Thyroid gland (tissue), 4 donors: ENCODE results near the gene ARHGAP45.
"Not testable (repeated sequence)": the region's sequence is repeated elsewhere in the genome, so short reads cannot be mapped to it uniquely, and the experiment has no call there.

Experiments
- POLR2A ChIP-seq, 2 donors: fragments of 450-650 bp; IDR thresholded peaks; one replicate each; pipeline ENCODE4 v1.6.1; 2017; ENCODE audit warnings: antibody characterized with exemption in 2 of 2, mild to moderate bottlenecking in 2 of 2, moderate library complexity in 1 of 2
- TF ChIP-seq, protein P1 (sequence below), 6 experiments: fragments of 200-600 bp in 3 of 6; fragments of 450-650 bp in 3 of 6; sonication (generic) in 3 of 6; IDR thresholded peaks; one replicate each; pipeline ENCODE4 v1.5.1; 2016 to 2019; ENCODE audit warnings: antibody characterized with exemption in 6 of 6, mild to moderate bottlenecking in 2 of 6, inconsistent platforms in 1 of 6, moderate library complexity in 1 of 6

DNA sequence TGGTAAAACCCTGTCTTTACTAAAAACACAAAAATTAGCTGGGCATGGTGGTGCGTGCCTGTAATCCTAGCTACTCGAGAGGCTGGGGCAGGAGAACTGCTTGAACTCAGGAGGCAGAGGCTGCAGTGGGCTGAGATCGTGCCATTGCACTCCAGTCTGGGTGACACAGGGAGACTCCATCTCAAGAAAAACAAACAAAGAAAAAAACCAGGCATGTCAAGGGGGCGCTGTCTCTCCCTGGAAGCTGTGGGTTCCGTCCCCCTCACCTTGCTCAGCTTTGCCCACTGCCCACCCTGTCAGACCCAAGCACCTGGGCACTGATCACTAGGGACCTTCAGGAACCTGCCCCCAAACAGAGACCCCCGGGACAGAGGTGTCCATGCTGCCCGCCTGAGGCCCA is 62.1 kb downstream of the ARHGAP45 start:
- TF ChIP-seq, protein P1, sequence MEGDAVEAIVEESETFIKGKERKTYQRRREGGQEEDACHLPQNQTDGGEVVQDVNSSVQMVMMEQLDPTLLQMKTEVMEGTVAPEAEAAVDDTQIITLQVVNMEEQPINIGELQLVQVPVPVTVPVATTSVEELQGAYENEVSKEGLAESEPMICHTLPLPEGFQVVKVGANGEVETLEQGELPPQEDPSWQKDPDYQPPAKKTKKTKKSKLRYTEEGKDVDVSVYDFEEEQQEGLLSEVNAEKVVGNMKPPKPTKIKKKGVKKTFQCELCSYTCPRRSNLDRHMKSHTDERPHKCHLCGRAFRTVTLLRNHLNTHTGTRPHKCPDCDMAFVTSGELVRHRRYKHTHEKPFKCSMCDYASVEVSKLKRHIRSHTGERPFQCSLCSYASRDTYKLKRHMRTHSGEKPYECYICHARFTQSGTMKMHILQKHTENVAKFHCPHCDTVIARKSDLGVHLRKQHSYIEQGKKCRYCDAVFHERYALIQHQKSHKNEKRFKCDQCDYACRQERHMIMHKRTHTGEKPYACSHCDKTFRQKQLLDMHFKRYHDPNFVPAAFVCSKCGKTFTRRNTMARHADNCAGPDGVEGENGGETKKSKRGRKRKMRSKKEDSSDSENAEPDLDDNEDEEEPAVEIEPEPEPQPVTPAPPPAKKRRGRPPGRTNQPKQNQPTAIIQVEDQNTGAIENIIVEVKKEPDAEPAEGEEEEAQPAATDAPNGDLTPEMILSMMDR (IDR thresholded peaks at IDR 0.05): not testable (repeated sequence)
- TF ChIP-seq POLR2A (IDR thresholded peaks at IDR 0.05): not testable (repeated sequence)
